Calu3 (cell line): Measurements from ENCODE around the gene GOLGA6L24. TPM values are rescaled to one million over a fixed set of nuclear protein-coding genes. Genes with fewer than 3 reads are reported as not detected.
"Not testable (repeated sequence)": the region's sequence is repeated elsewhere in the genome, so short reads cannot be mapped to it uniquely, and the experiment has no call there.

Source experiments
- Bru-seq: library from RNA; stranded (reverse); fragments of 400-500 nt; gene quantifications from one replicate; lab custom pipeline; 2021; lab: Mats Ljungman, UMichigan
- BruChase-seq, 2 experiments: library from RNA; stranded (reverse); fragments of 400-500 nt; gene quantifications; one replicate each; lab custom pipeline; 2021; lab: Mats Ljungman, UMichigan
- BruUV-seq: library from RNA; stranded (reverse); fragments of 400-500 nt; replicated peaks from 2 replicates; lab custom pipeline; 2021; lab: Mats Ljungman, UMichigan
- CTCF ChIA-PET: fragments of 300-600 bp; sonication (Branson Sonifier 250); formaldehyde crosslinking; loops from one replicate; lab custom pipeline; 2022; ENCODE audit warnings: antibody characterized with exemption; lab: Charles Lee
- DNase-seq: peaks from one replicate; pipeline ENCODE4 v3.0.0; 2022
- H3K27ac Mint-ChIP-seq: one replicate; pipeline ENCODE4 v1.8.0; 2022; ENCODE audit warnings: mixed read lengths; ENCODE audit not compliant: unreplicated experiment
- H3K27me3 Mint-ChIP-seq: one replicate; pipeline ENCODE4 v1.8.0; 2022; ENCODE audit warnings: mixed read lengths; ENCODE audit not compliant: unreplicated experiment
- H3K36me3 Mint-ChIP-seq: one replicate; pipeline ENCODE4 v1.8.0; 2022; ENCODE audit warnings: mild to moderate bottlenecking, moderate library complexity, mixed read lengths; ENCODE audit not compliant: insufficient read depth, unreplicated experiment
- H3K4me1 Mint-ChIP-seq: one replicate; pipeline ENCODE4 v1.8.0; 2022; ENCODE audit warnings: mild to moderate bottlenecking, low read depth, mixed read lengths; ENCODE audit not compliant: unreplicated experiment
- H3K4me3 Mint-ChIP-seq: one replicate; pipeline ENCODE4 v1.8.0; 2022; ENCODE audit warnings: mild to moderate bottlenecking, low read depth, moderate library complexity, mixed read lengths; ENCODE audit not compliant: unreplicated experiment
- H3K9me3 Mint-ChIP-seq: one replicate; pipeline ENCODE4 v1.8.0; 2022; ENCODE audit warnings: low read depth, mixed read lengths; ENCODE audit not compliant: unreplicated experiment
- intact Hi-C: fragments of 100-400 bp; cut with micrococcal nuclease; formaldehyde crosslinking; loops from one replicate; pipeline ENCODE4 v1.10.0; 2022; ENCODE audit not compliant: unreplicated experiment
- long read RNA-seq: library from polyadenylated mRNA; stranded (forward); transcript quantifications from one replicate; pipeline ENCODE4 v2.0.0, GENCODE V29; 2022
- total RNA-seq: library from RNA; stranded (reverse); gene quantifications from 2 replicates; pipeline ENCODE4 v1.2.3, GENCODE V29; 2022

GOLGA6L24 gene, protein sequence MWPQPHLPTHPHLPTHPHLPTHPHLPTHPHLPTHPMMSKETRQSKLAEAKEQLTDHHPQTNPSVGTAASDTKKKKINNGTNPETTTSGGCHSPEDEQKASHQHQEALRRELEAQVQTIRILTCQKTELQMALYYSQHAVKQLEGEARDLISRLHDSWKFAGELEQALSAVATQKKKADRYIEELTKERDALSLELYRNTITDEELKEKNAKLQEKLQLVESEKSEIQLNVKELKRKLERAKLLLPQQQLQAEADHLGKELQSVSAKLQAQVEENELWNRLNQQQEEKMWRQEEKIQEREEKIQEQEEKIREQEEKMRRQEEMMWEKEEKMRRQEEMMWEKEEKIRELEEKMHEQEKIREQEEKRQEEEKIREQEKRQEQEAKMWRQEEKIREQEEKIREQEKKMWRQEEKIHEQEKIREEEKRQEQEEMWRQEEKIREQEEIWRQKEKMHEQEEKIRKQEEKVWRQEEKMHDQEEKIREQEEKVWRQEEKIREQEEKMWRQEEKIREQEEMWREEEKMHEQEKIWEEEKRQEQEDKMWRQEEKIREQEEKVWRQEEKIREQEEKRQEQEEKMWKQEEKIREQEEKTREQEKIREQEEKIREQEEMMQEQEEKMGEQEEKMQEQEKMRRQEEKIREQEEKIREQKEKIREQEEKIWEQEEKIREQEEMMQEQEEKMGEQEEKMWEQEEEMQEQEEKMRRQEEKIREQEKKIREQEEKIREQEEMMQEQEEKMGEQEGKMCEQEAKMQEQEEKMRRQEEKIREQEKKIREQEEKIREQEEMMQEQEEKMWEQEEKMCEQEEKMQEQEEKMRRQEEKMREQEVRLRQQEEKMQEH
- total RNA-seq: not detected in 2 replicates
- Bru-seq, nascent RNA: not detected
- not detected for BruChase-seq, experiment 1, labeled RNA remaining after a 6-hour chase
- not detected for BruChase-seq, experiment 2, labeled RNA remaining after a 2-hour chase
- long read RNA-seq: 0 reads

GRCh38 chr15:28357984-28358383, at the start of gene GOLGA6L24:
GOLGA6L24 (minus strand) TSS chr15:28358084; CDS start chr15:28358023, 61 bp downstream.
- H3K27me3 Mint-ChIP-seq, H3K9me3 Mint-ChIP-seq, BruUV-seq, CTCF ChIA-PET, intact Hi-C loops, H3K4me3 Mint-ChIP-seq, H3K36me3 Mint-ChIP-seq, DNase-seq, H3K4me1 Mint-ChIP-seq, H3K27ac Mint-ChIP-seq: not testable (repeated sequence)

GRCh38 chr15:28402774-28403435, 45.0 kb upstream of the GOLGA6L24 start:
- intact Hi-C loops: not testable (repeated sequence)

DNA sequence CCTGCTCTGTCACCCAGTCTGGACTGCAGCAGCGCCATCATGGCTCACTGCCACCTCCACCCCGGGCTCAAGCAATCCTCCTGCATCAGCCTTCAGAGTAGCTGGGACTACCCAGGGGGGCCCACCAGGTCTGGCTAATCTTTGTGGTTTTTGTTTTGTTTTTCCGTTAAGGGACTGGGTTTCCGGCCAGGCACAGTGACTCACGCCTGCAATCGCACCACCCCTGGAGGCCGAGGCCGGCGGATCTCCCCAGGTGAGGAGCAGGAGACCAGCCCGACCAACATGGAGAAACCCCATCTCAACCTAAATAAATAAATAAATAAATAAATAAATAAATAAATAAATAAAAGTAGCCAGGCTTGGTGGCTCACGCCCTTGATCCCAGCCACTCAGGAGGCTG, 38.1 kb upstream of the GOLGA6L24 start:
- BruUV-seq, H3K36me3 Mint-ChIP-seq, H3K27ac Mint-ChIP-seq, CTCF ChIA-PET, intact Hi-C loops, DNase-seq, H3K4me3 Mint-ChIP-seq, H3K4me1 Mint-ChIP-seq, H3K27me3 Mint-ChIP-seq, H3K9me3 Mint-ChIP-seq: not testable (repeated sequence)

More at GRCh38 chr15:28402774-28403435, 45.0 kb upstream of the GOLGA6L24 start:
- H3K27me3 Mint-ChIP-seq, H3K27ac Mint-ChIP-seq, H3K9me3 Mint-ChIP-seq, H3K4me1 Mint-ChIP-seq, DNase-seq, CTCF ChIA-PET, BruUV-seq, H3K4me3 Mint-ChIP-seq, H3K36me3 Mint-ChIP-seq: not testable (repeated sequence)

DNA sequence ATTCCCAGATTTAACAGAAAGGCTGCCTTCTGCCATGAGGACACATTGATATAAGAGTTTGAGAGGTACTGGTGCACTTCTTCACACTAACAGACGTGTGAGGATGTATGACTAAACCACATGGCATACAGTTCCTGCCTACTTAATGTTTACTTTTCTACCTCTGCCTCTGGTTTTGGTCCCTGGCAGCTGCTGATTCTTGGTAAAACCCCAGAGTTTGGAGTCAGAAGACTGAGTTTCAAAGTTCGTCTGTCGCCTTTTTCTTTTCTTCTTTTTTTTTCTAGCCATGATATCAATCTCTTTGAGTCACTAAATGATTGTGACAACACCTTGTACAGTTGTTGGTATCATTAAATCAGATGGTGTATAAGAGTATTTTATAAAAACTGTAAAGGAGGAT, 22.2 kb upstream of the GOLGA6L24 start:
- CTCF ChIA-PET, H3K27me3 Mint-ChIP-seq, BruUV-seq, H3K4me3 Mint-ChIP-seq, H3K36me3 Mint-ChIP-seq, H3K9me3 Mint-ChIP-seq, H3K4me1 Mint-ChIP-seq, H3K27ac Mint-ChIP-seq, DNase-seq, intact Hi-C loops: not testable (repeated sequence)

DNA sequence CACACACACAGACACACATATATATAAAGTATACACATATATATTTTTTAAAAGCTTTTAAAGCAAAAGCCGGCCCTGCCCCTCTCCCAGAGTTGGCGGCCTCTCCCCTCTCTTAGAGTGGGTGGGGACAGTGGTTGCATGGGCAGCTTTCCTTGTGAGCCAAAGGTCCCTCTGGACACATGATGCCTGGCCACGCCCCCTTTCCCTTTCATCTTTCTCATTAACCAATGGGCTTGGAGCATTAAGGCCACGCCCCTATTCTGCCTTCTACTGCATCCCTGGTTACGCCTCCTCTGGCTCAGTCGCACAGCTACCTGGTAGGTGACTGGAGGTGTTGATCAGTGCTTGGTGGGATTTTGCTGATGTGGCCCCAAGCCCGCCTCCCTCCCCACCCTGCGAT, 20.5 kb upstream of the GOLGA6L24 start, which contains the start of gene GOLGA8F:
TSS of gene GOLGA8F (plus strand) at position 301 of the 400 bp plus-strand sequence. CDS start at position 399, 98 bp downstream.
- H3K4me1 Mint-ChIP-seq, intact Hi-C loops, H3K4me3 Mint-ChIP-seq, CTCF ChIA-PET, BruUV-seq, H3K27ac Mint-ChIP-seq, DNase-seq, H3K36me3 Mint-ChIP-seq, H3K27me3 Mint-ChIP-seq, H3K9me3 Mint-ChIP-seq: not testable (repeated sequence)

DNA sequence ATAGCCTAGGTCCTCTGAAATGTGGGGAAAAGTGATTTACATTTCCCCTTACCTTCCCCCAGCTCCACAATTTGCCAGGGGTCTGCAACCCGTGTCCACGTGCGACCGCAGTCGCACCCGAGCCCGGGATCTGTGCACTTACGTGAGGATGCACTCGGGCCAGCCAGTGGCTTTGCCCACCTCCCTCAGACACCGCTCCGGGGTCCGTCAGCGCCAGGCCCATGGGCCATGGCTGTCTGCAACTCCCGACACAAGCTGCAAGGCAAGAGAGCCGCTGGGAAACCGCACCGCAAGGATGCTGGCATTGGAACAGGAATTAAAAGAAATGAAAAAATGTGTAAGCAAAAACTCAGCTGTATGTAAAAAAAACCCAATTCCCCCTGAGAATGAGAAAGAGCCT, 7.6 kb upstream of the GOLGA6L24 start:
- H3K4me3 Mint-ChIP-seq, H3K36me3 Mint-ChIP-seq, H3K27ac Mint-ChIP-seq, intact Hi-C loops, H3K9me3 Mint-ChIP-seq, DNase-seq, CTCF ChIA-PET, H3K27me3 Mint-ChIP-seq, H3K4me1 Mint-ChIP-seq, BruUV-seq: not testable (repeated sequence)

DNA sequence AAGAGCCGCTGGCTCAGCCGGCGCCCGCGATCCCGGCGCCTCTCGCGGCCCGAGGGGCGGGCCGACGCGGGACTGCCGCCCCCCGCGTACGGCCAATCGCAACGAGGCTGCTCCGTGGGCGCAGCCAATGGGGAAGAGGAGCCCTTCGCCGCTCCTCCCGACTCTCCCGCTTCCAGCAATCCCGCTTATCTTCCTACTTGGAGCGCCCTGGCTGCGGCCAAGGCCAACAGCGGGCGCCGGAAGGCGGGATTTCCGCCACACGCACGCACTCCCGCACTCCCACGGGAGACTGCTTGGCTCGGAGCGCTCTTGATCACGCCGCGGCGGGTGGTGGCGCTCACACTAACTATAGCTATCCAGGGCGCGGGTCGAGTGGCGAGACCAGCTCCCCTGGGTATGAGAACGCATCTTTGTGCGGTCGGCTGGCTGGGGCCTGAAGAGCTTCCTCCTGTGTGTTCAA, 35.7 kb downstream of the GOLGA6L24 start, which contains the start of gene HERC2:
TSS of gene HERC2 (minus strand) at position 51 of the 460 bp plus-strand sequence. CDS start 746 bp downstream, outside the sequence.
- peak within 1 kb of the TSS; percentile 12 for H3K27ac Mint-ChIP-seq
- H3K36me3 Mint-ChIP-seq, DNase-seq, CTCF ChIA-PET, BruUV-seq, intact Hi-C loops, H3K27me3 Mint-ChIP-seq, H3K9me3 Mint-ChIP-seq, H3K4me1 Mint-ChIP-seq: not testable (repeated sequence)
- peak within 1 kb of the TSS; percentile 71 for H3K4me3 Mint-ChIP-seq

DNA sequence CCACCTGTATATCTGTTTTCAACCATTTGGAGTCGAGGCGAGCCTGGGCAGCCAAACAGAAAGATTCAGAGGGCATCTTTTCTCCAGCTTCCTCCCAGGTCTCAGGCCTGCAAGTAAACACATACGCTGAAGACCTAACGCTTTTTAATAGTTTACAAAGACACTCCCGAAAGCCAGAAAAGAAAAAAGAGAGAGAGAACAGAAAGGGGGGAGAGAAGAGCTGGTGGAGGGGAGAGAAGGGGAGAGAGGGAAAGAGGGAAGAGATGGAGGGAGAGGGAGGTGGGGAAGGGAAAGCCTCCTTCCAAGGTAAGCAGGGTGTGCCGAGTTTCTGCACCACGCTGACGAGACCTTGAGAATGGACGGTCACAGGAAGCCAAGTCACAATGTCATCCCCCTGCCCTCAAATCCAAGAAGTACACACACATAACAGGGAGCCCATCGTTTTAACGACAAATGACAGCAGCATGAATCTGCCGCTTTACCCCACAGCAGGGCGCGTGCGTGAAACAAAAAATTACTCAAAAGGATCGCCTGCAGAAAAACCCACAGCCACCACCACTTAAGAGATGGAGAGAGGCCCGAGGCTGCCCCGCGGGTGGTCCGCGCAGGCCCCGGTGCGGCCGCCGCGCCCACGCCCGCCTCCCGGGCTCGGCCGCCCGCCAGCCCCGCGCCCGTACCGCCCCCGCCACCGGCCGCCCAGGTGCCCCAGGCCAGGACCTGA, 36.4 kb downstream of the GOLGA6L24 start:
- CTCF ChIA-PET, H3K27me3 Mint-ChIP-seq, intact Hi-C loops, H3K4me1 Mint-ChIP-seq, H3K36me3 Mint-ChIP-seq, BruUV-seq, H3K9me3 Mint-ChIP-seq, DNase-seq: not testable (repeated sequence)
- Mint-ChIP-seq H3K4me3 (peak overlapping the region; percentile 71), H3K27ac (peak overlapping the region; percentile 12)
